GM21576 (cell line): ENCODE results near the gene FAR1.

Experiments used
- ATAC-seq: cut with Tn5 transposase; IDR thresholded peaks from one replicate; pipeline ENCODE4 v1.9.1; 2021; ENCODE audit warnings: mild to moderate bottlenecking, moderate library complexity; ENCODE audit not compliant: unreplicated experiment

FAR1 gene

DNA sequence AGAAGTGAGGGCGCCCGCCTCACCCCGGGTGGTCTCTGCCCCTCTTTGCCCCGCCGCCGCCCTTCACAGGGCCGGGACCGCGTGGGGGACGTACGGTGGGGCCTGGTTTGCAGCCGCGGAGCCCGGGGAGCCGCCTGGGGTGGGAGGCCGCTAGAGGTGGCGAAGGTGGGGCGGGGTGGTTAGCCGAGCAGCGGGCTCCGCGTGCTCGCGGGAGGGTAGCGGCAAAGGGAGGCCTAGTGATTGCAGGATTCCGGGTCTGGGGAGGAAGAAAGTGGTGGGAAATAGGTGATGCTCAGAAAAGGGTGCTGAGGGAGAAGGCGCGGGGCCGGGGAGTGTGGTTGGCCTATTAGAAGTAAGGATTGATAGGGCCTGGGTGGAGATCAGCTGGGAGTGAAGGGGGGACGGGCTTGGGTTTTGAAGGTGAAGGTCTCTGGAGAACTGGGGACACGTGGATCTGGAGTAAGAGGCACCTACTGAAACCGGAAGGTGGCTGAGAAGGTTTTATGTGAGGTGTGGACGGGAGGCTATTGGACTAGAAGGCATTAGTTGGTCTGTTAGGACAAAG lies 571 bp downstream of the FAR1 start:
- peak; percentile 3 for ATAC-seq

DNA sequence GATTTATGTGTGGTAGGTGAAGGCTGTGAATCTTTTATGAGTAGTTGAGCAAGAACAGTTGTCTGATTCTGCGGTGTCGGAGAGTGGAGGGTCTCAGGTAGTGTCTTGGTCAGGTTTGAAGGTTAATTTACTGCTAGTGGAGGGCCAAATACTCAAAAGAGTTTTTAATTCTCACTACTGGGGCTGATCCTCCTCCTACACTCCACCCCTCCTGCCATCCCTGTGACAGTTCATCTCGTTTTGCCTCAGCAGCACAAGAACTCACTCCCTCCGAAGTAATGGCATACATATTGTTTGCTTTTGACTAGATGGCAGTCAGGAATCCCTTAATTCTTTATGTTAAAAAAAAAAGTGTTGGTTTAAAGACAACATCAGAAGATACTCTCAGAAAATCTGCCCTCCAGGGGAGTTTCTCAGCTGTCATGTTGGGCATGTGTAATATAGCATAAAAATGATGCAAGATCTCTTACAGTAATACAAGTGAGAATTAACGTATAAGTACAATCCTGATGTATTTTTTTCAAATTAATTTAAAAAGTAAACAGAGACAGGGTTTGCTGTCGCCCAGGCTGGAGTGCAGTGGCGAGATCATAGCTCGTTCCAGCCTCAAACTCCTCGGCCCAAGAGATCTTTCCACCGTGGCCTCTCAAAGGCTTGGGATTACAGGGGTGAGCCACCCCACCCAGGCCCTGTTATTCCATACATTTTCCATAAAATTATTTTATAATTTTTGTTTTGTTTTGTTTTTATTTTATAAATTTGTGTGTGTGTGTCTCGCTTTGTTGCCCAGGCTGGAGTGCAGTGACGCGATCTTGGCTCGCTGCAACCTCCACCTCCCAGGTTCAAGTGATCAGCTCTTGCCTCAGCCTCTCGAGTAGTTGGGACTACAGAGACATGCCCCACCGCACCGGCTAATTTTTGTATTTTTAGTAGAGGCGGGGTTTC lies 1.3 kb downstream of the FAR1 start:
- no peak for ATAC-seq

DNA sequence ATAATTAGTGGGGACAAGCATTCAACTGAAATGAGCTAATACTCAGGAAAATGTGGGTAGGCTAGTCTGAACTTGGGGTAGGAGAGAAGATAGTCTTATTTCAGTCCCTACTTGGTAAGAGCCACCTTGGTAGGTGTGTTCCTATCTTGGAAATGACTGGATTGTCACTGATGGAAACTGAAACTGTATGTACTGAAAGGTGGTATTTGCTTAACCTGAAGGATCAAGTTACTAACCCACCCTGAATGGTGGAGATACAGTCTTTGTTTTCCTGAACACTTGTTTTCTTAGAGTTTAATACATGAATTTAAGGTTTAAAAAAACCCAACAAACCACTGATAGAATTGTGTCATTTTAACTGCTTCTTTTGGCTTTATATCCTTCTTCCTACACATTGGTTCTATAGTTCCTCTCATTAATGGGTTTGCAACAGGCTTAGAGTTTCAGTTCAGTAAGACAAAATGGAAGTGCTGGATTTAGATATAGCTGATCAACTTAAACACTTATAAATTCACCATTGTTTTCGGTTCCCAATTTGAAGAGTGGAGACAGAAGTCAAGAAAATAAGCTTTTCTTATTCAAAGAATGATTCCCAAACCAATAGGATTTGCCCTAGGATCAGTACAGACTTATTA lies 4.2 kb downstream of the FAR1 start:
- ATAC-seq = no peak

DNA sequence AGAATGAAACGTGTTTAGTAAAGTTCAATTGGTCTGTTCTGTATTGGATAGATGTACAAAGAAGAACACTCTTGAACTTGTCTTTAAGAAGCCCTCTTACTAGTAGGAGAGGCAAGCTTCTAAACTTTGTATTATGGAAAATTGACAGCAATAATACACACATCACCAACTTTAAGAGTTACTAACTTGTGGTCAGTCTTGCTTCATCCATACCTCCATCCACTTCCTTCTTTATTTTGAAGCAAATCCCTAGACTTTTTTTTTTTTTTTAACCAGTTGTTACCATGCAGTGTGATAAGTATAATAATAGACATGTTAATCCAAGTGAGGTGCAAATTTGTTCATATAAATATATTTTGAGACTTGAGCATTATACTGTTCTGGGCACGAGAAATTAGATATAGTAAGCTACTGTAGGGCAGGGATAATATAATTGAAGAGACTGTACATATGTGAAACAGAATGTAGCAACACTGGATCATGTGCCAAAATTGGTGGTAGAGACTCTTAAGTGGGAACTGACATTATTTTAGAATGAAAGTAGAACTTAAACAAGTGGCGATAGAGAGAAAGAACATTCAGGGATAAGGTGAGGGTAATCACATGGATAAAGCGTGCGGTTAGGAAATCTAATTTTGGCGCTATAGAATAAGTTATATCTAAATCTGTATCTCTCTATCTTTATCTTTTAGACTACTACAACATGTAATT lies 6.5 kb downstream of the FAR1 start:
- no peak for ATAC-seq

DNA sequence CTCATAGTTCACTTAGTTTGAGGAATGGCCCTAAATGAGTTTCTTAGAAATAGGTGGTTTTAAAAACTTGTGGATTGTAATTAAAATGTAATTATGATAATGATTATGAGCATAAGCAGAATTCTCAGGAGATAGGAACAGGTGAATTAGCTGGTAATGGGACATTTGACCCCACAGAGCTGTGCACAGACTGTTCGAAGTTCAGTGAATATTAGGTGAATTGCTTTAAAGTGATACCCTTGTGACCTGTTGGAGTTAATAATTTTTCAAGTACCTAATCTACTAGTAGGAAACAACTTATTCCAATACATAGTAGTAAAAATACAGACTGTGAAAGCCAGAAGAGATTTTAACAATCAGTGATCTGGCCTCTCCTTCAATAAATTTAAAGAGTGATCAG lies 8.1 kb downstream of the FAR1 start:
- no peak for ATAC-seq

DNA sequence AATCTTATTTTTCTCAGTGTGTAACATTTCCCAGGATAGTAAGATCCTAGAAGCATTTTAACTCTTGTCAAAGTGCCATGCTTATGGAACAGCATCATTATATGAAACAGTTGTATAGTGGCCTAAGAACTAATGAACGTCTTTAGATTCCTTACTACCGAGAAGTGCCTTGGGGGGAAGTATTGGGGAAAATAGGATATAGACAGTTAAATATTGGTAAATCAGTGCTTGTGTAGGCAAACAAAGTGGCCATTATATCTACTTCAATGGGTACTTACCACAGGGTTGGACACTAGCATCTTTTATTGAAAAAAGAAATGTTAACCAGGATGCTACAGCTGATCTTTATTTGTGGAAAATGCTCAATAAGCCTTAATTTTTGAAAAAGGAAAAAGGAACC lies 11.3 kb downstream of the FAR1 start:
- ATAC-seq = no peak

DNA sequence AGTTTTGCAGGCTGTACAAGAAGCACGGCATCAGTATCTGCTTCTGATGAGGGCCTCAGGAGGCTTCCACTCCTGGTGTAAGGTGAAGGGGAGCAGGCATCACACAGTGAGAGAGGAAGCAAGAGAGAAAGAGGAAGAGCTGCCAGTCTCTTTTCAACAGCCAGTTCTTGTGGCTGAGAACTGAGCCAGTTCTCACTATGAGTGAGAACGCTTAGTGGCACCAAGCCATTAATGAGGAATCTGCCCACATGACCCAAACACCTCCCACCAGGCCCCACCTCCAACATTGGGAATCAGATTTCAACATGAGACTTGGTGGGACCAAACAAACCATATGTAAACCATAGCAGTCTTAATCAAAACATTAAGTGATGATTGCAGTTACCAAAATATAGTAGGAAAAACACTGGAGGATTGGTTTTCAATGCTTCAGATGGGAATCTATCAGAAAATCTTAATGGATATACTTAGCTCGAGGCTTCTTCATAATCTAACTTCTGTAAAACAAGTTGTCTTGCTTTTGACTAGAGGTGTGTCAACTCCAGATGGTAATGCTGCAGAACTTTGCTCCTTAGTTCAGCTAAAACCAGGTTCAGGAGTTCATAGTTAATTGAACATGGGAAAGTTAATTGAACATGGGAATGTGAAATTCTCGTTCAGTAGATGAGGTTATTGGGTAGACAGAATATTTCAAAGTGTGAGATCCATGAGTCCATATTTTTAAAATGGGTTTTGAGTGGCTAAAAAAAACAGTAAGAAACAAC lies 12.2 kb downstream of the FAR1 start:
- ATAC-seq = peak; percentile 90

DNA sequence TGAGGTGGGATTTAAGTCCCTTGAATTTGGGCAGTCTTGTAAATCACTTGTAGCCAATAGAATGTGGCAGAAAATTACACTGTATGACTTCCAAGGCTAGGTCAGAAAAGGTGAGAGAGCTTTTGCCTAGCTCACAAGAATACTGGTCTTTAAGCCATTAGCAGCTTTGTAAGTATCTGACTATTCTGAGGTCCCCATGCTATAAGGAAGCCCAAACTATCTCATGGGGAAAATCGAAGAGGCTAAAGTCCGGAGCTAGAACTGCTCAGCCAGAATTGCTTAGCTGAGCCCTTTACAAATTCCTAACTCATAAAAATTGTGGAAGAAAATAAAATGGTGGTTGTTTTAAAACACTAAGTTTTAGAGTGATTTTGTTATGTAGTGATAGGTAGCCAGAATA lies 13.0 kb downstream of the FAR1 start:
- no peak for ATAC-seq

DNA sequence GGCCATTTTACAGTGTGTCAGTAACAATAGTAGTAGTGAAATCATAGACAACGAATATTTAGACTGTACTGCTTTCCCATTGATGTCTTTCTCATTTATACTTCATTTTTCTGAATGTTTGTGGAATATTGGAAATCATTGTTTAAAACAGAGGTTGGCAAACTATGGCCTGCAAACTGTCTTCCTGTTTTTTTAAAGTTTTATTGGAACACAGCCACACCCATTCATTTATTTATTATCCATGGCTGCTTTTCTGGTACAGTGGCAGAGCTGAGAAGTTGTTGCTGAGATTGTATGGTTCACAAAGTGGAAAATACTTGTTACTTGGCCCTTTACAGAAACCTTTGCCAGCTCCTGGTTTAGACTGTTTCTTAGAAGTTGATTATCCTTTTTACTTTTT lies 13.7 kb downstream of the FAR1 start:
- ATAC-seq = no peak

DNA sequence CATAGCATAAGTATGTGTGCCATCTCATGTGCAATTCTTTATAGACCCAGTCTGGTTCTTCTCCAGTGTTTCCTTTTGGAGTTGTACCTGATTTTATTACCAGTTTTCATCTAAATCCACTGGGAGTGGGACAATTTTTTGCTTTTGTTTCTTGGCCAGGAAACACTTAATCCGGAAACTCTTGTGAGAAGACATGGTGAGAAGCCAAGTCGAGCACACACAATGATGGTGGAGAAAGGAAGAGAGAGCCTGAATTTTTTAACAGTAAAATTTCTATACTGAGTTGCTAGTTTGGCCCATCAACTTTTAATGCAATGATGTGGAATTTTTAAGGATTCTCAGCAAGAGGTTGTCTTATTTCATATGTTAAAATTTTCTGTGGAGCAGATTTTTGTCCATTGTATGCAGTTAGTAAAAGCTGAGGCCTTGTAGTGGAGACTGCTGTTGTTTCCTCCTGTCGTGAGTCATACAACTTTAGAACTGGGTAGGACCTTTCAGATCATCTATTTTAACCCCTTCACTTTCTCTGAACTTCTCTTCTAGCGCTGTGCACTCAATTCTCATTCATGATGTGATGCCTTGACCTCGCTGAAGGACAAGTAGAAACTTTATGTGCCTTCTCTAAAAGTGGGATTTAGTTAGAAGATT lies 17.1 kb downstream of the FAR1 start:
- ATAC-seq = no peak

DNA sequence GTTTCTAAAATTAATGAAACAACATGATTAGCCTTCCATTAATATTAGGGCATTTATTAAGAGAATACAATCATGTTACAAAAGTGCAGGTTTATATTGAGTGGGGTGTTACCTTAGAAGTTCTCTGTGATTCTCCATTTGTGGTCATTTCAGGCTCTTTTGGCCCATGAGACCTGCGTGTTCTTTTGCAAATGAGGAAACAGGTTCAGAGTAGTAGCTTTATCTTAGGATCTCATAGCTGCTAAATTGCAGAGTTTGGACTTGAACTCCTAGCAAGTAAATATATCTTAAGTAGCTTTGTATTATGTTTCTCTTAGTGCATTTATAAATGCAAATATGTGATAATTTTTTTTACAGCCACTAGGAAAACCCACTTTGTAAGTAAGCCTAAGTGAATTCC lies 18.3 kb downstream of the FAR1 start:
- ATAC-seq = no peak

DNA sequence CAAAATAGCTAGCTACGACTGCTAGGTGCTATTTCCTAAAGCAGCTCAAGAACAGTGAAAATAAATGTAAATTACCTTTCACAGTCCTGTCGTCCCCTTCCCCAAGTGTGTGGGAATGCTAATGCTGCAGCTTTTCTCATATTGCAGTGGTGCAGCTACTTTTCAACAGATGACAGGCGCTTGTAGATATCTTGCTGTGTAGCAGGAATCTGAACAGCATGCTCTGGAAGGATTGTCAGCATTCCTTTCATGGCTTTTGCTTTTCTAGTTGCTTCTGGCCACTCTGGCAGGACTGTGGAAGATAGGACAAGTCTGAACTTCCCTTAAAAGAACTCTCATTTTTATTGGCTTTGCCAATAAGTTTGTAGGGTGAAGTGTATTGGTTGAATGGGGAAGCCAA lies 18.8 kb downstream of the FAR1 start:
- no peak for ATAC-seq

DNA sequence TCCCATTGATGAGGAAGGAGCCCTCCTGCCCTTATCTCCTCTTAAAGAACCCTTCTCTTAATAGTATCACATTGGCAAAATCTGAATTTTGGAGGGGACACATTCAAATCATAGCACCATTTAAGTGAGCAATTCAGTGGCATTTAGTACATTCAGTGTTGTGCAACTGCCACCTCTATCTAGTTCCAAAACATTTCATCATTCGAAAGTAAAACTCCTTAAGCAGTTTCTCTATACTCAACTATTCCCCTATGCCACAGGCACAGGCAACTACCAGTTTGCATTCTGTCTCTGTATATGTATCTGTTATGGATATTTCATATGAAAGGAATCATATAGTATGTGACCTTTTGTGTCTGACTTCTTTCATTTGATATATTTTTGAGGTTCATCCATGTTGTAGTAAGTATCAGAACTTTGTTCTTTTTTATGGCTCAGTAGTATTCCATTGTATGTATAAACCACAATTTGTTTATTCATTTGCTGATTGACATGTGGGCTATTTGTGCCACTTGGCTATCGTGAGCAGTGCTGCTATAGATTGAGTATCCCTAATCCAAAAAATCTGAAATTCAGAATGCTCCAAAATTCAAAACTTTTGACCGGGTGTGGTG lies 22.9 kb downstream of the FAR1 start:
- no peak for ATAC-seq

DNA sequence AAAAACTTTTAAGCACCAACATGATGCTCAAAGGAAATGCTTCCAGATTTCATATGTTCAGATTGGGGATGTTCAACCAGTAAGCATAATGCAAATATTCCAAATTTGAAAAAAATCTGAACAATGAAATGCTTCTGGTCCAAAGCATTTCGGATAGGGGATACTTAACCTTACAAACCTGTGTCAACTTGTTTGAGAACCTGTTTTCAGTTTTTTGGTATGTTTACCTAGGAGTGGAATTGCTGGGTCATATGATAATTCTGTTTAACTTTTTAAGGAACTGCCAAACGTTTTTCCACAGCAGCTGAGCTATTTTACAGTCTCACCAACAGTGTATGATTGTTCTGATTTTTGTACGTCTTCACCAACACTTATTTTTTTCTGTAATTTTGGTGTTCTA lies 23.7 kb downstream of the FAR1 start:
- no peak for ATAC-seq

DNA sequence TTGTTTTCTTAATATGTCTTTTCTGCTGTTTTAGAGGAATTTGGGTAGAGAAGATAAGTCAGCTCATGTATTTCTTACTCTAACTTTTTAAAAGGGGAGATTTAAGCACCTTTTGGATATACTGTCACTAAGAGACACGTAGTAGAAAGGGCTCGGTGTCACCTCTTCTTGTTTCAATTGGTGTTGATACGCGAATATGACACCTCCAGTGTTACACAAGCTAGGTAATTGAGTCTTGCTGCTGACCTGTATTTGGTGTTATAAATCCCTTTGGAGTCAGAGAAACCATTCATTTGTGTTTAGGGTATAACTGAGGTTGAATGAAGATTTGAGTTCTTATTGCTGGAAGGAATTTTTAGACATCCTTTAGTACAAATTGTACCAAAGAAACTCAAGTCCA lies 25.6 kb downstream of the FAR1 start:
- ATAC-seq = no peak

DNA sequence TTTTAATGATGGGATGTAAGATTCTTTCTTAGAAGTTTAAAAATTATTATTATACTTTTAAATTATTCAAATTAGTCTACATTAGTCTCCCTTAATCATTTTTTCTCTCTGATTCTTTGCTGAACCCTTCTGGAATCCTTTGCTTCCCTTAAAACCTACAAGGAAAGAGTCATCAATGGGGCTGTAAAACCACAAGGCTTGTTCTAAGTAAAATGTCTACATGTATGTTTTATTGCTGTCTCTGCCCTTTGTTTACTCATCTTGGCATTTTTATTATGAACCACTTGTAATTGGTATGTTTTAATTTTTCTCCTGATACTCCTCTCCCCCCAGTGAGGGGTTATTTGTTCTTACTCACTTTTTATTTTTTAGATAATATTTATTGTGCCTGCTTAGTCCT lies 27.4 kb downstream of the FAR1 start:
- no peak for ATAC-seq

DNA sequence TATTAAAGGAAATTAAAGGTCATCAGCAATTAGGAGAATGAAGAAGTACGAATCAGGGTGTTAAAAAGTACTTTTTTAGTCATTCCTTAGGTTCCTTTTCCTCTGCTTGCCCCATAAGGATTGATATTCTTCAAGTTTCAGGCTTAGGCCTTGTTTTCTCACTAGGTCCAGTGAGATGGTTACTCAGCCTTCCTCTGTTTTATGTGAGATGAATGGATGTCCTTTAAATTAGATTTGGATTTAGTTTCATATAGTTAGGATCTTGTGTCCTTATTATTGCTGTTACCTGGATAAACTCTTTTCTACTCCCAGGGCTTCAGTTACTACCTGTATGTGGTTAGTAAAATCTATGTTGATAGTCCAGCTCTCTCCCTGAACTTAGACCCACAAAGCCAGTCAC lies 29.2 kb downstream of the FAR1 start:
- ATAC-seq = no peak

DNA sequence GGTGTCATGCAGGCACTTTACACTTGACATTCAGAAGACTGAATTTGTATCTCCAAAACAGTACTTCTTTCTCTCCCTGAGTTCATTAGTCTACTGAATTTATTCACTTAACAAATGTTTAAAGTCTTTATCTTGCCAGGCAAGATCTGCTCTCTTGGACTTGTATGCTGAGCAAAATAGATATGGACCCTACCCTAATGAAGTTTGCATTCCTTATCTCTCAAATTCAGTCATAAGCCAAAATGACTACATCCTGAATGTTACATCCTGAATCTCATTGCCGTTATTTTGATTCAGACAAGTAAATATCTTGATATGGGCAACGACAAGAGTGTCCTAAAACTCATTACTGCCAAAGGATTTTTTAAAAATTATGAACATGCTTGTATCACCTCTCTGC lies 29.7 kb downstream of the FAR1 start:
- ATAC-seq = no peak

DNA sequence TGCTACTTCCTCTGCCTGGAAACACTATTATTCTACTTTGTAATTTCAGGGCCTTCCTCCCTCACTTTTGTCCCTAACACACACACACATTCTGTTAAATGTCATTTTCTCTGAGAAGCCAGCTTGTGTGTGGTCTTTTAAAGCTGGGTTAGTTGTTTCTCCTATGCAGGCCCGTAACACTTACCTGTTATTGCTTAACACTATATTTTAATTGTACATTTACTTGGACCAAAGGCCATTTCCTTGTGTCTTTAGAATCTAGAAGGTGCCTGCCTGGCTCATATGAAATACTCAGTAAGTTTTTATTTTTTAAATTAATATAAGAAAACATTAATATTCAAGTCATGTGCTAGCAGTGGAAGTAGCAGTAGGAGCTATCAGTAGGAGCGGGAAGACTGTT lies 30.6 kb downstream of the FAR1 start:
- no peak for ATAC-seq

DNA sequence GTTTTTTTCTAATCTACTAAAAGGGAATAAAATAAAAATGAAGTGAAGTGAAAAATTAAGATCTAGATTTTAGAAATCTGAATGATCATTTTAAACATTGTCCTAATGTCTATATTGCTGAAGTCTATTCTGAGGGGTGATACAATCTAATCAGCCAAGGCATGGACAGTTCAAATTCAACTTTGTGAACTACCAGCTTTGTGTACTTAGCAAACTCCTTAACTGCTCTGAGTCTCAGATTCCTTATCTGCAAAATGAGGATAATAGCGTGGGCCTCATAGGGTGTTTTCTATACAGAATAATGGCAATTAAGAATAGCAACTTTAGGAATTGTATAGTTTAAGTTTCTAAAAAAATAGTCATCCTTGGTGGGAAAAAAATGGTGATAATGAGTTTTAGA lies 31.4 kb downstream of the FAR1 start:
- no peak for ATAC-seq
